SK-N-SH treated with all-trans-retinoic acid at 6 μM for 48 hours (cell line): ENCODE data around the gene PODXL2.

ENCODE experiments used
- CSDC2 ChIP-seq: fragments of 250-450 bp; sonication (Bioruptor Pico); IDR thresholded peaks from 2 replicates; pipeline ENCODE4 v1.5.0; 2020; ENCODE audit warnings: mild to moderate bottlenecking, moderate library complexity
- TCF4 ChIP-seq: fragments of 250-450 bp; sonication (Bioruptor Pico); IDR thresholded peaks from 2 replicates; pipeline ENCODE4 v1.8.0; 2021; ENCODE audit warnings: mild to moderate bottlenecking, moderate library complexity, borderline replicate concordance
- ZNF565 ChIP-seq: fragments of 450-650 bp; formaldehyde crosslinking; conservative IDR thresholded peaks from 2 replicates; pipeline ENCODE4 v1.5.0; 2020; ENCODE audit warnings: low read depth, mild to moderate bottlenecking, moderate library complexity

DNA sequence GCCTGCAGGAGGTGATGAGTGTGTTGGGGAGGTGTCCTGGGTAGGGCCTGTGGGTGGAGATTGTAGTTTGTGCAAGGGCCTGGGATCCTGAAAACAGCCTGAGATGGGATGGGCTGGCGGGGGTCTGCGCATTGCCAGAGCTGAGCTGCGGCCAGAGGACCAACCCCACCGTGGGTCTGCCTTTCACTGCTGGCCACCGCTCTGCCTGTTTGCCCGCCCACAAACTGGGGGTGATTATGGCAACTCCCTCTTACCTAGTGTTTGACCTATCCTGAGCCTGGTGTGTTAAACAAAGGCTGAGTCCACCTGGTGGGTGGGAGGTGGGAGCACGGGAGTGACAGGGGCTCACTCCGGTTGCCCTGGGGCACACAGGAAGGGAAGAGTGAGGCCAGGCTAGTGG is 53.6 kb downstream of the PODXL2 start:
- TF ChIP-seq ZNF565 (CRISPR knock-in tag): no peak
- TF ChIP-seq TCF4: no peak
- no peak for TF ChIP-seq CSDC2
